Mesothelial cell of epicardium (in vitro differentiated cells): ENCODE data around the gene SP5. TPM values are rescaled to one million over a fixed set of nuclear protein-coding genes. Genes with fewer than 3 reads are reported as not detected.

Experiments used
- DNase-seq, 2 experiments: peaks; one replicate each; pipeline ENCODE4 v3.0.0; 2021; ENCODE audit warnings: low spot score in 2 of 2; ENCODE audit not compliant: unreplicated experiment in 2 of 2
- H3K27ac Mint-ChIP-seq: 2 replicates; pipeline ENCODE4 v1.8.0; 2021; ENCODE audit warnings: mixed read lengths
- H3K27me3 Mint-ChIP-seq: 2 replicates; pipeline ENCODE4 v1.8.0; 2021; ENCODE audit warnings: low read depth, mixed read lengths
- H3K36me3 Mint-ChIP-seq: 2 replicates; pipeline ENCODE4 v1.8.0; 2021; ENCODE audit warnings: mixed read lengths
- H3K4me1 Mint-ChIP-seq: 2 replicates; pipeline ENCODE4 v1.8.0; 2021; ENCODE audit warnings: mixed read lengths
- H3K4me3 Mint-ChIP-seq: 2 replicates; pipeline ENCODE4 v1.8.0; 2021; ENCODE audit warnings: mild to moderate bottlenecking, moderate library complexity, mixed read lengths
- H3K9me3 Mint-ChIP-seq: 2 replicates; pipeline ENCODE4 v1.8.0; 2021; ENCODE audit warnings: mixed read lengths
- total RNA-seq: library from RNA; stranded (reverse); gene quantifications from 3 replicates; pipeline ENCODE4 v1.2.1, GENCODE V29; 2021
- TF ChIP-seq, protein P1 (sequence below): fragments of 200-600 bp; sonication (generic); IDR thresholded peaks from one replicate; pipeline ENCODE4 v1.5.0; 2021; ENCODE audit warnings: antibody characterized with exemption; ENCODE audit not compliant: unreplicated experiment

The SP5 gene
- total RNA-seq, 1 donor from 2014 or later = 2.2 TPM

DNA sequence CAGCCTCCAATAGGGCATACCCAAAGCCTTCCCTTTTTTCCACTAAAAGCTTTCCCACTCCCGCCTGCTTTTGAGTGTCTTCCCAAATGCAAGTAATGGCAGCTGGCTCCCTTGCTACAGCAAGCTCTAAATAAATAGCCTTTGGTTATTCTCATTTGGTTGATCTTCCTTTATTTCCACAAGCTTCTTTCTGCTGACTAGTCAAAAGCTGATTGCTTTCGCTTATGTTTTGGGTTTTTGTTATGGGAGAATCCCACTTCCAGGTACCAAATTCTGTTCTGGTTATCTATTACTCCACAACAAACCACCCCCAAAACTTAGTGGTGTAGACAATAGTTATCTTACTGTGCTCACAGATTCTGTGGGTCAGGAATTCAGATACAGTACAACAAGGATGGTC, 22.3 kb downstream of the SP5 start:
- no peak overlapping the region for H3K27ac Mint-ChIP-seq
- no peak for DNase-seq
- H3K4me1 Mint-ChIP-seq = peaks cover 1% of the 10 kb centered on the region
- H3K27me3 Mint-ChIP-seq = no peaks in the 10 kb centered on the region
- TF ChIP-seq, protein P1, sequence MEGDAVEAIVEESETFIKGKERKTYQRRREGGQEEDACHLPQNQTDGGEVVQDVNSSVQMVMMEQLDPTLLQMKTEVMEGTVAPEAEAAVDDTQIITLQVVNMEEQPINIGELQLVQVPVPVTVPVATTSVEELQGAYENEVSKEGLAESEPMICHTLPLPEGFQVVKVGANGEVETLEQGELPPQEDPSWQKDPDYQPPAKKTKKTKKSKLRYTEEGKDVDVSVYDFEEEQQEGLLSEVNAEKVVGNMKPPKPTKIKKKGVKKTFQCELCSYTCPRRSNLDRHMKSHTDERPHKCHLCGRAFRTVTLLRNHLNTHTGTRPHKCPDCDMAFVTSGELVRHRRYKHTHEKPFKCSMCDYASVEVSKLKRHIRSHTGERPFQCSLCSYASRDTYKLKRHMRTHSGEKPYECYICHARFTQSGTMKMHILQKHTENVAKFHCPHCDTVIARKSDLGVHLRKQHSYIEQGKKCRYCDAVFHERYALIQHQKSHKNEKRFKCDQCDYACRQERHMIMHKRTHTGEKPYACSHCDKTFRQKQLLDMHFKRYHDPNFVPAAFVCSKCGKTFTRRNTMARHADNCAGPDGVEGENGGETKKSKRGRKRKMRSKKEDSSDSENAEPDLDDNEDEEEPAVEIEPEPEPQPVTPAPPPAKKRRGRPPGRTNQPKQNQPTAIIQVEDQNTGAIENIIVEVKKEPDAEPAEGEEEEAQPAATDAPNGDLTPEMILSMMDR = no peak
- H3K9me3 Mint-ChIP-seq = peaks cover 20% of the 10 kb centered on the region
- H3K4me3 Mint-ChIP-seq = no peak overlapping the region
- no peaks in the 10 kb centered on the region for H3K36me3 Mint-ChIP-seq

DNA sequence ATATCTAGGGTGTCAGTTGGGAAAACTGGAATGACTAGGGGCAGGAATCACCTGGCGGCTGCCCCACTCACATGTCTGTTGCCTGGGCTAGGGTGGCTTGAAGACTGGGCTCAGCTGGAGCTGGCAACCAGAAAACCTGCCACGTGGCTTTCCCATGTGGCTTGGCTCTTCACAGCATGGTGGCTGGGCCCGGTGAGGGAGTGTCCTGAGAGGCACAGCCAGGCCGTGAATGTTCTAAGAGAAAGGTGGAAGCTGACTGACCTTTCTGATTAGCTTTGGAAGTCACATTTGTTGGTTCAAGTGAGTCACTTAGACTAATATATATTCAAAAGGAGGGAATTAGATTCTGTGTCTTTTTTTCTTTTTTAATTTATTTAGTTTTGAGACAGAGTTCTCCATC, 22.7 kb downstream of the SP5 start:
- TF ChIP-seq, protein P1 = no peak
- Mint-ChIP-seq H3K27ac (no peak overlapping the region), H3K9me3 (peaks cover 20% of the 10 kb centered on the region), H3K4me3 (no peak overlapping the region), H3K36me3 (no peaks in the 10 kb centered on the region), H3K27me3 (no peaks in the 10 kb centered on the region), H3K4me1 (peaks cover 1% of the 10 kb centered on the region)
- DNase-seq = no peak

DNA sequence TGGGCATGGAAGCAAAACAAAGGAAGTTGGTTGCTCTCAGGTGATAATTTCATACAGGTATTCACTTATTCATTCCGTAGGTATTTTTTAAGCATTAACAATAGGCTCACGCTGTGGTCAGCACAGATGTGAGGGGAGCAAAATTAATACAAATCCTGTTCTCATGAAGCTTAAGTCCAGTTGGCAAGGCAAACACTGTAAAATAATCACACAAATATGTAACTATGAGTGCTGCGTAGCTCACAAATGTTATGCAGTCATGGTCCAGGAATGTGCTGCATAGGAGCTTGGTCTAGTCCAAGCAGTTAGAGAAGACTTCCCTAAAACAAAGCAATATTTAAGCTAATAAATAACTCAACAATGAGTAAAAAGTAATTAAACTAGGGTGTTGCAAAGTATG, 23.9 kb downstream of the SP5 start:
- peaks cover 20% of the 10 kb centered on the region for H3K9me3 Mint-ChIP-seq
- H3K4me1 Mint-ChIP-seq = peaks cover 1% of the 10 kb centered on the region
- H3K4me3 Mint-ChIP-seq = no peak overlapping the region
- peak overlapping the region; percentile 66 for H3K27ac Mint-ChIP-seq
- no peak for DNase-seq
- no peaks in the 10 kb centered on the region for H3K27me3 Mint-ChIP-seq
- TF ChIP-seq, protein P1 = no peak
- H3K36me3 Mint-ChIP-seq = no peaks in the 10 kb centered on the region

DNA sequence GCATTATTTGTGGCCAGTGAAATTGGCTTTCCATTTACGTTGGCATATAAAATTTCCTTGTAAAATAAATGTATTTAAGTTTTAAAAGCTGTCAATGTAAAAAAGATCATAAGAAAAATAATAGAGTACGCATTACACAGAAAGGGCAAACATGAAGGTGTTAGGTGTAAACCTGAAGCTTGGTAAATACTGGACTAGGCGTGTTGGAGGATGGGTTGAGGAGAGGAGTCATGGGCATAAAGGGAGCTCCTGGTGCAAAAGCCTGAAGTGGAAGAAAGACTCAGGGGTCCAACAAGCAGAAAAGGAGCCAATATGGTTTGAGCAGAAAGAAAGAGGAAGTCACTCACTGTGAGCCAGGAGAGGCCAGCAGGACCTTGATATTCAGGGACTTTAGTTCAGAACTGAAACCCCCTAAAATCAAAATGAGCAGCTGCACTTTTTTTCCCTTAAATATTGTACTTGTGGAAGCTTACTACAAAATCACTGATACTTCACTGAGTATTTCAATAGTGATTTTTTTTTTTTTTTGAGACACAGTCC, 24.4 kb downstream of the SP5 start:
- no peaks in the 10 kb centered on the region for H3K36me3 Mint-ChIP-seq
- no peak overlapping the region for H3K27ac Mint-ChIP-seq
- H3K27me3 Mint-ChIP-seq = no peaks in the 10 kb centered on the region

DNA sequence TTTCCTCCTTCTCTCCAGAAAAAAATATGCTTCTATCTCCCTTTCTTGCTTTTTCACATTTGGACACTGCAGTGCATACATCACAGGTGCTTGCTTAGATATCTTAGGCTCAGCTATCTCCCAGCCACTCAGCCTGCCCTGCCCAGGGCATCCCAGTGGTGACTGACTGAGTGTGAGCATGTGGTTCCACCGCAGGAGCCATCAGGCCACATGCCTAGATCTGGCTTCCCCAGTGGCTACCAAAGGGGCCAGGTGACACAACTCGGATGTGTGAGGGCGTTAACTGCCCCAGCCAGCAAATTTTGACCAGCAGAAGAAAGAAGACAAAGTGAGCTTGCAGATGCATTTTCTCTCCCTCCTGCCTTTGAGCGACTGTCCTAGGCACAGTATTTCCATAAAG, 25.5 kb downstream of the SP5 start:
- TF ChIP-seq, protein P1 = no peak
- H3K27me3 Mint-ChIP-seq = no peaks in the 10 kb centered on the region
- H3K36me3 Mint-ChIP-seq = no peaks in the 10 kb centered on the region
- DNase-seq = no peak
- H3K4me1 Mint-ChIP-seq = peaks cover 1% of the 10 kb centered on the region
- no peak overlapping the region for H3K27ac Mint-ChIP-seq
- H3K9me3 Mint-ChIP-seq = peaks cover 15% of the 10 kb centered on the region
- no peak overlapping the region for H3K4me3 Mint-ChIP-seq

More for the DNA sequence above, 24.4 kb downstream of the SP5 start:
- no peak for DNase-seq
- Mint-ChIP-seq H3K4me3 (no peak overlapping the region), H3K4me1 (peaks cover 1% of the 10 kb centered on the region), H3K9me3 (peaks cover 19% of the 10 kb centered on the region)
- TF ChIP-seq, protein P1 = no peak

DNA sequence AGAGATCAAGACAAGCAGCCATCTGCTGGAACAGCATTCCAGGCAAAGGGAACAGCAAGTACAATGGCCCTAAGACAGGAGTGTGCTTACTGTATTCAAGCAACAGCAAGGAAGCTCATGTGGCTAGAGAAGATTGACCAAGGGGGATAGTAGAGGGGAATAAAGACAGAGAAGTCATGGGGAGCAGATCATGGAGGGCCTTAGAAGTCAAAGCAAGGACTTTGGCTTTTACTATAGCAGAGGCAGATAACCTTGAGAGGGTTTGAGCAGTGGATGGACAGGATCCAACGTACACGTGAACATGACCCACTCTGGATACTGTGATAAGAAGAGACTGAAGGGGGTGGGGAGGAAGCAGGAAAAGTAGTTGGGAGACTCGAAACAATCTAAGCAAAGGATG, 26.9 kb downstream of the SP5 start:
- Mint-ChIP-seq H3K9me3 (peaks cover 5% of the 10 kb centered on the region), H3K27ac (no peak overlapping the region), H3K27me3 (no peaks in the 10 kb centered on the region), H3K4me3 (no peak overlapping the region), H3K4me1 (peaks cover 1% of the 10 kb centered on the region), H3K36me3 (no peaks in the 10 kb centered on the region)
- DNase-seq = no peak
- TF ChIP-seq, protein P1 = no peak
